NCI-H128 (cell line): ENCODE measurements around the gene RNF14.
"Not testable (repeated sequence)": the region's sequence is repeated elsewhere in the genome, so short reads cannot be mapped to it uniquely, and the experiment has no call there.

Experiments
- DNase-seq: peaks from one replicate; lab custom pipeline; 2025; ENCODE audit not compliant: unreplicated experiment; lab: John Stamatoyannopoulos, UW

Gene RNF14

DNA sequence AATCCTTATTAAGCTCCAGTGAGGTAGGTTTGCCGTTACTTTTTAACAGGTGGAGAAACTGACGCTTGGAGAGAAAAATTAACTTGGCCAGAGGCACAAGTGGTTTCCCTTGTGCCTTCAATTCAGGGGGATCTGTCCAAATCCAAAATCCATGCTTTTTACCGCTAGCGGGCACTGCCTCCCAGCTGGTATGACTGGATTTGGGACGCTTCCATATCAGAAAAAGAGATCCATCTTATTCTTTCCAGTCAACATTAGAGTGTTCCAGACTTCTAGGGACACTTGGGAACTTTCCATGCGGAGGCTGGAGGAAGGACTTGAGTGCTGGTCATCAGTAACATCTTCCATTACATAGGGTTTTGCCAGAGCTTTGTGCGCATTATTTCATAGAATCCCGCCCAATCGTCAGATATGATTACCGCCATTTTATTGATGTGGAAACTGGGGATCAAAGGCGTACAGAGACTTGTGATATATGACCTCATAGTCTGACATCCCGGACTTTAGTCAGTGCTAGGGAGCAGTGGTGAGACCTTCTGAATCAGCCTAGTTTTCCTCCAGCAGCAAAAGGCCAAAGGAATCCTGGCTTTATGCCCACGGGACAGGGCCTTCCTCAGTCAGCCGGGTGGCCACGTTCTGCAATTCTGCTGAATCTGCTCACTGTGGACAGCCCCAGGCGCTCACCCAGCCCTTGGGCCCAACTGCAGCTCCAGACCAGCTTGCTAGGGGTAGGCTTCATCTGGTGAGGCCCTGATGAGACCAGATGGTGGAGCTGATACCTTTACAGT is 45.0 kb downstream of the RNF14 start:
- DNase-seq, result no peak

DNA sequence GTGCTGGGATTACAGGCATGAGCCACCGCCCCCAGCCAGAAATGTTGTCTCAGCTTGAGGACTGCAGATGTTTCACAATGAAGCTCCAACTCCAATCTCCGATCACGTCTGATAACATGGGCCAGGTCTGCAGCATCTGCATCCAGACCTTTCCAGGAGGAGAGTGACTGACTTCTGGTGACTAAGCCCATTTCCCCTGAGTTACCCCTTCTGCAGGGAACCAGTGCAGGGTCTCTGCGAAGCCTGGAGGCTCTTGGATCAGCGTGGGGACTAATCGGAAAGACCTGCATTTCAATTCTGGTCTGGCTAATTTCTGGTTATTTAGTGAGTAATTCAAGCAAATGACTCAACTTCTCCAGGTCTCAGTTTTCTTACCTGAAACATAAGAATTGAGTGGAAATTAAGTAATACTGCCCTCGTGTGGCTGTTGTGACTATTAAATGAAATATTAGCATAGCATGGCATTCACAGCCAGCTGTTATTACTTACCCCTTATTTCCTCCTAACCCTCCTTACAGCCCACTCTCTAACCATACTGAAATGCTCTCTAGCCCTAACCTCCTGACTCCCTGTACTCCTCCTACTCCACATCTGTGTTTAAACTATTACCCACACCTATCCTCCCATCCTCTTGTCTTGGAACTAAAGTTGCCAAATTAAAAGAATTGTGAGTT is 46.1 kb downstream of the RNF14 start:
- DNase-seq, result peak; percentile 8

- DNase-seq, result no peak
Observed at GRCh38 chr5:142015781-142016533, 47.1 kb downstream of the RNF14 start.

- no peak for DNase-seq
Observed at GRCh38 chr5:142016556-142016955, 47.7 kb downstream of the RNF14 start.

DNA sequence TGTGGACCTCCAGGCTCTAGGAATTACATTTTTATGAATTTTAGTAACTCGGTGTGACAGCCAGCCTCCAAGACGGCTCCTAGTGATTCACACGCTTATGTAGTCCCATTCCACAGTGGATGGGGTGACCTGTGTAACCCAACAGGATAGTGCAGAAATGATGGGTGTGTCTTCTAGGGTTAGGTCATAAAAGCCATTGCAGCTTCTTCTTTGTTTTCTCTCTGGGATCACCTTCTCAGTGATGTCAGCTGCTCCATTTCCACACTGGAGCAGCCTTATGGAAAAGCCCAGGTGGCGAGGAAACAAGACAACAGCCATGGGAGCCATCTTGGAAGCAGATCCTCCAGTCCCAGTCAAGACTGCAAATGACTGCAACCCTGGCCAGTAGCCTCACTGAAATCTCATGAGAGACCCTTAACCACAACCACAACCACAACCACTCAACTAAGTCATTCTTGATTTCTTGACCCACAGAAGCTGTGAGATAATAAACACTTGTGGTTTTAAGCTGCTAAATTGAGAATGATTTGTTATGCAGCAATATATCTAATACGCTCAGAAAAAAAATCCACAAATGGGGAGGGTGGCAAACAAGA is 49.0 kb downstream of the RNF14 start:
- no peak for DNase-seq

DNA sequence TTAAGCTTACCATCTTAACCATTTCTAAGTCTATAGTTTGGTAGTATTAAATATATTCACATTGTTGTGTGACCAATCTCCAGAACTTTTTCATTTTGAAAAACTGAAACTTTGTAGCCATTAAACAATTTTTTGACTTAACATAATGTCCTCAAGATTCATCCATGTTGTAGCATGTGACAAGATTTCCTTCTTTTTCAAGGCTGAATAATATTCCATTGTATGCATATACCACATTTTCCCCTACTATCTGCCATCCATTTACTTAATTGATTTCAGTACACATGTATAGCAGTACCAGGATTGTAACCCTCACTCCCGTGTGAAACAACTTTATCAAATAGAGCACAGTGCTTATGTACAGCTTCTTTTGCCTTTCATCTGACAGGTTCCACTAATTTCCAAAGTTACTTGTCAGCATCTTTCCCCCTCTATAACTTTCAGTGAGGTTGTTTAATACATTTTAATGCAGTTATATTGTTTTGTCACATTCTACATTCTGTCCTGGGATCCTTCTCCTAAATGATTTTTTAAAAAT is 51.3 kb downstream of the RNF14 start:
- DNase-seq, result no peak

DNA sequence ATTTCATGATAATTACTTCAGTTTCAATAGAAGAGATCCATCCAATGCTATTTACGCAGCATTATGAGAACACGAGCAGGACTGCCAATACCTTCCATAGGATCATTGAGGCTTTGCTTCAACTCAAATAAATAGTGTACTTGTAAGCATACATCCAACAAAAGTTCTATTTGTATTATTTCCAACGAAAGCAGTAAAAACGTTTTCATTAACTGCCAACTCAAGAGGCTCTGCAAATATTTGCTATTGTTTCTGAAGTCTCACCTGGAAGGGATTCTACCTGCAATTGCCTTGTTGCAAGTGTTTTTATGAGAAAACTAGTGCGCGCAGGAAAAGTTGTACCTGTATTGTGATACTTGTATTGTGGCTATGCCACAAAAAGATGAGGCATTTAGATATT is 54.9 kb downstream of the RNF14 start:
- no peak for DNase-seq

DNA sequence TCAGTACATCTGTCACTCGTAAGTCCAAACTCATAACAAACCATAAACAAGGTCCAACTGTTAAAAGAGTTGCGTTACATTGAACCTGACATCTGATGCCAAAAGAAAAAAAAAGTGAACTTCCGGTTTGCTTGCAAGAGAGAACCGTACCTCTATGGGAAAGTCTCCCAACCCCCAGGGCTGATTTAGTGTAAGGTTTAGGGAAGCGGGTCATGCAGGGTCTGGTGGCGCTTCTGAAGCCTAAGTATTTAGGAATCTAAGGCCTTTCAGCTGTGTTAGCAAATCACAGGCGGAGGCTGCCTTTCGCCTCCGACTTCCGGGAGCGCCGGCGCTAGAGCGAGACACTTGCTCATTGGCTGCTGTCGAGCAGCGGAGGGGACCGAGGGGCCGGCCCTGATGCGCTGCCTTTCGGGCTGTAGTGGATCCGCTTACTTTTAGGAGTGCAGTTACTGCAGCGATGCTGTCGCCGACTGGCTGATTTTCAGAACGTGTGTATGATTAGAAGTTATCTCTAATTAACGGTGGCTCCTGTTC is 55.9 kb downstream of the RNF14 start:
- DNase-seq, result peak; percentile 48

GRCh38 chr5:142025637-142026036 is 56.7 kb downstream of the RNF14 start:
- no peak for DNase-seq

DNA sequence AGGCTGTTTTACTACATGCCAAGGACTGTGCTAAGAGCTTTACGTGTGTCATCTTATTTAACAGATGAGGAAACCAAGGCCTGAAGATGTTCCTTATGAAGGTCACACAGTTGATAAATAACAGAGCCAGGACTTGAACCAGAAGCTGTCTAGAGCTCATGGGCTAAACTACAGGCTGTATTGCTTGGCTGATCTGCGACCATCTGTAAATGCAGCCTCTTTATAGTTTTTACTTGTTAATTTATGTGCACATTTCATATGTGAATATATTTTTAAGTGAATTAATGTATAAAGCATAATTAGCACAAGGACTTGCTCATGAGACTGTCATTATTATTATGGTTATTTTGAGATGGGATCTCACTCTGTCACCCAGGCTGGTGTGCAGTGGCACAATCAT is 63.2 kb downstream of the RNF14 start:
- DNase-seq, result no peak

DNA sequence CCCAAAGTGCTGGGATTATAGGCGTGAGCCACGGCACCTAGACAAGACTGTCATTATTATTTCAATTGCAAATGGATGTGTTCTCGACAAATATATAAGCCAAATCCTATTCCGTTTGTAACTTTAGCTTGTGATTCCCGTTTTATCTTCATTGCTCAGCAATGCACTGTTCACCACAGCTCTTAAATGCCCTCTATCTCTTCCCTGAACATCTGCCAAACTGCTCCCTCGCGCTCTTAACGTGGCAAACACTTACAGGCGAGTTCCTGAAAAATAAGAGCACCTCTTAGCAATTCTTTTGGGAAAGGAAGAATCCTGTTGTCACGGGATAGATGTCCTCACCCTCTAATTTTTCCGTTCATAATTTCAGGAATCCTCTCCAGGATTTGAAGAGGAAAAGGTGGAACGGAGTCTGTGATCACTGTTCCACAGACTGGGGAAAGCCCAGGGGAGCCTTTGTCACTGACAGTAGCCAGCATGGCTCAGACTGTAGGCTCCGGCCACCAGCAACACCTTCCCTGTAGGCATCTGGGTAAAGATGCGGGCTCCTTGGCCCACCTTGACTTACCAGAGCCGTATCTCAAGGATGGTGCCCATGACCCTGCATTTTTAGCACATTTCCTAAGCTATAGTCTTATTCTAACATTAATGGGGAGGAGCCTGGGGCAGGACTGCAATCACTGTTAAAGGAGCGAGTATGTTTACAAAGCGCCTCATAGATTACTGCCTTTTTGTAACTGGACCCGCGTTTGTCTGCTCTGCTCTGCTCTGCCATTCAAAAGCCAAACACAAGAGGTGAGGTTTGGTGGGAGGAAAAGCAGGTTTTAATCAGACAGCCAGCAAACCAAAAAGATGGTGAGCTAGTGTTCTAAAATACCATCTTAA is 64.1 kb downstream of the RNF14 start:
- DNase-seq, result peak; percentile 1

DNA sequence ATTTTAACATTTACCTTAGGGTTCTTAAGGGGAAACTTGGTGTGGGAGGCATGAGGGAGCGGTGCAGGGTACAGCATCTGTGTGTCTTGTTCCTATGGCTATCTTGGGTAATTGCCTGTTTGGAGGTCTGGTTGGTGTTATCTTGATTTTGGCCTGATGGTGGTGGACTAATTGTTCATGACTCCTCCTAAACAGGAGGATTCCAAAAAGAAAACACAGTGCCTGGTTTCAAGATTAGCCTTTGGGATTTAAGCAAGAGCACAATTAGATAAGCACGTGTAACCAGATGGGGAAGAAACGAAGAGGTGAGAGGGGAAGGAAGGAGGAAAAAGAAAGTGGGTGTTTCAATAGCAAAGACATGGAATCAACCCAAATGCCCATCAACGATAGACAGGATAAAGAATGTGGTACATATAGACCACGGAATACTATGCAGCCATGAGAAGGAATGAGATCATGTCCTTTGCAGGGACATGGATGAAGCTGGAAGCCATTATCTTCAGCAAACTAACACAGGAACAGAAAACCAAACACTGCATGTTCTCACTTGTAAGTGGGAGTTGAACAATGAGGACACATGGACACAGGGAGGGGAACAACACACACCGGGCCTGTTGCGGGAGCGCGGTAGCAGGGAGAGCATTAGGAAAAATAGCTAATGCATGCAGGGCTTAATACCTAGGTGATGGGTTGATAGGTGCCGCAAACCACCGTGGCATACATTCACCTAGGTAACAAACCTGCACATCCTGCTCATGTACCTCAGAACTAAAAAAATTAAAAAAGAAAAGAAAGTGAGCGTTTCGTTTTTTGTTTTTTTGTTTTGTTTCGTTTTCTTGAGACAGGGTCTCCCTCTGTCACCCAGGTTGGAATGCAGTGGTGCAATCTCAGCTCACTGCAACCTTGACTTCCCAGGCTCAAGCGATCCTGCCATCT is 65.0 kb downstream of the RNF14 start:
- not testable (repeated sequence) for DNase-seq

GRCh38 chr5:142034994-142035393 is 66.1 kb downstream of the RNF14 start:
- no peak for DNase-seq

GRCh38 chr5:142036918-142037317 is 68.0 kb downstream of the RNF14 start:
- no peak for DNase-seq

DNA sequence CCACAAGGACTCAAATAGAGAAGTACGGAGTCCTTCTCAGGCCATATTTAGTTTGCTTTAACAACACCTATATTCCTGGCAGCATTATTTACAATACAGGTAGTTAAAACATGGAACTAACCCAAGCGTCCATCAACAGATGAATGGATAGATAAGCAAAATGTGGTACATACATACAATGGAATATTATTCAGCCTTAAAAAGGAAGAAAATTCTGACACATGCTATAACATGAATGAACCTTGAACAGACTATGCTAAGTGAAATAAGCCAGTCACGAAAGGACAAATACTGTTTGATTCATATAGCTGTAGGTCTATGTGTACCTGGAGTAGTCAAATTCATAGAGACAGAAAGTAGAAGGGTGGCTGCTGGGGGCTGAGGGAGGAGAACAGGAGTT is 68.7 kb downstream of the RNF14 start:
- DNase-seq, result not testable (repeated sequence)

DNA sequence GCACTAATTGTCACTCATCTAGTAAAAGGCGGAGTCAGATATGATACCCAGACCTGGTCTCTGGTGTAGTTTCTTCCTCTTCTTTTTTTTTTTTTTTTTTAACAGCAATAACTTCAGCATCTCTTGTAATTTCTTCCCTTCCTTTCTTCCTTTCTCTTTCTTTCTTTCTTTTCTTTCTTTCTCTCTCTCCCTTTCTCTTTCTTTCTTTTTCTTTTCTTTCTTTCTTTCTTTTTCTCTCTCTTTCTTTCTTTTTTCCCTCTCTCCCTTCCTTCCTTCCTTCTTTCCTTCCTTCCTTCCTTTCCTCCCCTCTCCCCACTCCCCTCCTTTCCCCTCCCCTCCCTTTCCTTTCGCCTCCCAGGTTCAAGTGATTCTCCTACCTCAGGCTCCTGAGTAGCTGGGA is 69.8 kb downstream of the RNF14 start:
- no peak for DNase-seq
